Mucosa of rectum (tissue), 2 donors: ENCODE measurements around the gene PLCB2.

Experiments
- H3K27ac ChIP-seq, 2 donors: one replicate each; pipeline ENCODE4 v1.7.0; 2013; ENCODE audit warnings: inconsistent platforms in 2 of 2, low read depth in 2 of 2, low read length in 2 of 2
- H3K27me3 ChIP-seq, 2 donors: one replicate each; pipeline ENCODE4 v1.7.0; 2013; ENCODE audit warnings: low read length in 2 of 2; ENCODE audit not compliant: control insufficient read depth in 2 of 2, insufficient read depth in 2 of 2
- H3K36me3 ChIP-seq, 2 donors: one replicate each; pipeline ENCODE4 v1.7.0; 2013; ENCODE audit warnings: low read length in 2 of 2; ENCODE audit not compliant: control insufficient read depth in 2 of 2, insufficient read depth in 2 of 2
- H3K4me1 ChIP-seq, 2 donors: one replicate each; pipeline ENCODE4 v1.7.0; 2013; ENCODE audit warnings: low read length in 2 of 2, mild to moderate bottlenecking in 1 of 2; ENCODE audit not compliant: control insufficient read depth in 2 of 2, insufficient read depth in 2 of 2
- H3K4me3 ChIP-seq, 2 donors: one replicate each; pipeline ENCODE4 v1.7.0; 2013; ENCODE audit warnings: low read length in 2 of 2
- H3K9ac ChIP-seq, 2 donors: one replicate each; pipeline ENCODE4 v1.7.0; 2013; ENCODE audit warnings: low read length in 2 of 2, low read depth in 1 of 2, mild to moderate bottlenecking in 1 of 2
- H3K9me3 ChIP-seq, 2 donors: one replicate each; pipeline ENCODE4 v1.7.0; 2013; ENCODE audit warnings: low read length in 2 of 2; ENCODE audit not compliant: control insufficient read depth in 2 of 2
- donor health status: healthy.
- donor health status: Normal muscosa, but diverticular disease.

The PLCB2 gene

GRCh38 chr15:40333922-40334492 is 26.3 kb upstream of the PLCB2 start:
- Histone ChIP-seq H3K27me3 (no peaks in the 10 kb centered on the region), H3K4me1 (peaks cover 33 to 38% of the 10 kb centered on the region in 2 donors), H3K4me3 (peak overlapping the region in 1 of 2 donors; percentile 2), H3K36me3 (no peaks in the 10 kb centered on the region), H3K9ac (peak overlapping the region in 1 of 2 donors; percentile 16), H3K9me3 (no peaks in the 10 kb centered on the region), H3K27ac (peak overlapping the region; percentile 48 to 82)

DNA sequence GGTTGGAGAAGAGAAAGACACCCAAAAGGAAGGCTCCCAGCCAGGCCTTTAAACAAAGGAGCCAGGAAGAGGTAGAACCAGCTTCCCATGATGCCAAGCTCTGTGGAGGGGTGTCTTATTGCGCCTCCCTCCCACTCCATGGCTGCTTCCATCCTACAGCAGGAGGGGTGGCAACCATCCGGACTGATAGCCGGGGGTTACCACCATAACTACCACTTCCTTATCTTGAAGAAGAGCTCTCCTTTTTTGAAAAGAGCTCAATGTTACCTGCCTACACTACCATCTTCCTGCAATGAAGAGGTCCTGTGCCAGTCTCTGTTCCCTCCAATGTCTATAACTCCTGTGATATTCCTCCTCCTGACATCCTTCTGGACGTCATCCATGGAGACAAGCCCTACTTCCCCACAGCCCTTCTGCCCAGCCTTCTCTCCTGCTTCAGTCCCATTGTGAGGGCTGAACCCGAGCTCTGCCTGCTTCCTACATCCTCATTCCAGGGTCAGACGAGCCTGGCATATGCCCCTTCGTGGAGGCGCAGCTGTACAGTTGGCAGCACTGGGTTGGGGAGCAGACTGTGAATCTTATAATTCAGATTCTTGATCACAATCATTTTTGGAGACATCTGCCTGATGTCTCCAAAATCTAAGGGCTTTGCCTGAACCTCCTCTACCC is 24.5 kb upstream of the PLCB2 start:
- Histone ChIP-seq H3K36me3 (no peaks in the 10 kb centered on the region), H3K27me3 (no peaks in the 10 kb centered on the region), H3K4me1 (peaks cover 17 to 22% of the 10 kb centered on the region in 2 donors), H3K4me3 (no peak overlapping the region), H3K9me3 (no peaks in the 10 kb centered on the region), H3K9ac (no peak overlapping the region), H3K27ac (peak overlapping the region in 1 of 2 donors; percentile 32)

GRCh38 chr15:40331637-40332036 is 23.9 kb upstream of the PLCB2 start:
- H3K27ac ChIP-seq = peak overlapping the region in 1 of 2 donors; percentile 32

DNA sequence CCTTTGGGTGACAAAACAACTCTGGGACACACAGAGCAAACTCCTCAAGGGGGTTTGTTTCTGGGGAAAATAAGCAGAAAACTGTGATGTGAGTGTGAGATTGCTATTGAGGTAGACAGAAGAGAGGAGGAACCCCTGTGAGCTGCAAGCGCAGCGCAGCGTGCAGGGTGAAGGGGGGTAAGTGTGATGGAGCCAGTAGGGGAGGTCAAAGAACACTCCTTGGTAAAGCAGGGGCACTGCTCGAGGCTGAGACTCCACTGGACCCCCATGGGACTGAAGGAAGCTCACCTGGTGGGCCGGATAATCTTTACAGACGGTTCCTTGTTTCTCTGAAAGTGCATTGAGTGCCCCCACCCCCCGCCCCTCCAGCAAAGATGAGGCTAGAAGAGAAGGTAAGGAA is 23.3 kb upstream of the PLCB2 start:
- H3K4me3 ChIP-seq = no peak overlapping the region
- H3K36me3 ChIP-seq = no peaks in the 10 kb centered on the region
- peak overlapping the region in 1 of 2 donors; percentile 54 for H3K27ac ChIP-seq
- H3K9me3 ChIP-seq = no peaks in the 10 kb centered on the region
- no peak overlapping the region for H3K9ac ChIP-seq
- no peaks in the 10 kb centered on the region for H3K27me3 ChIP-seq
- peaks cover 17 to 23% of the 10 kb centered on the region in 2 donors for H3K4me1 ChIP-seq

More at GRCh38 chr15:40331637-40332036, 23.9 kb upstream of the PLCB2 start:
- H3K36me3 ChIP-seq = no peaks in the 10 kb centered on the region
- H3K9ac ChIP-seq = no peak overlapping the region
- H3K9me3 ChIP-seq = no peaks in the 10 kb centered on the region
- peaks cover 17 to 22% of the 10 kb centered on the region in 2 donors for H3K4me1 ChIP-seq
- H3K4me3 ChIP-seq = no peak overlapping the region
- H3K27me3 ChIP-seq = no peaks in the 10 kb centered on the region

DNA sequence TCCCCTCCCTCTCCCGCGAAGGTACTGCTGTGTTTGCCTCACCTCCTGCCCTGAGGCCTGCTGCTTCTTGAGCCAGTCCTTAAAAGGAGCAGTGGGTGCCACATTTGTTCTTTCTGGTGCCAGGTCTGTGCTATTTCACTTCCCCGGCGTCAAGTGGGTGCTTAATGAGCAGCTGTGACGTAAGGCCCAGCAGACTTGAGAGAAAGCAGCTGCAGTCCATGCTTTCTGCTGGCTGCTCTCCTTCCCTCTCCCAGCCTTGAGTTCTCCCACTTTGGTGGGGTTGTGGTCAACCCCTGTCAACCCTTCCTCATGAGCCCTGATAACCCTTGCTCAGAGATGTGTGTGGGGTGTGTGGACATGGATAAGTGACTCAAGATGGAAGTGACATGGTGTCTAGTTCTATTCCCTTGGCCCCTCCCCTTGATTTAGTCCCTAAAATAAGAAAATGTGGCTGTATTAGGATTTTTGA is 22.7 kb upstream of the PLCB2 start:
- no peaks in the 10 kb centered on the region for H3K9me3 ChIP-seq
- H3K27ac ChIP-seq = peak overlapping the region in 1 of 2 donors; percentile 54
- H3K4me3 ChIP-seq = no peak overlapping the region
- H3K4me1 ChIP-seq = peaks cover 19 to 26% of the 10 kb centered on the region in 2 donors
- no peak overlapping the region for H3K9ac ChIP-seq
- H3K27me3 ChIP-seq = no peaks in the 10 kb centered on the region
- no peaks in the 10 kb centered on the region for H3K36me3 ChIP-seq

GRCh38 chr15:40329804-40330203 is 22.1 kb upstream of the PLCB2 start:
- H3K4me3 ChIP-seq = no peak overlapping the region
- H3K9ac ChIP-seq = no peak overlapping the region

DNA sequence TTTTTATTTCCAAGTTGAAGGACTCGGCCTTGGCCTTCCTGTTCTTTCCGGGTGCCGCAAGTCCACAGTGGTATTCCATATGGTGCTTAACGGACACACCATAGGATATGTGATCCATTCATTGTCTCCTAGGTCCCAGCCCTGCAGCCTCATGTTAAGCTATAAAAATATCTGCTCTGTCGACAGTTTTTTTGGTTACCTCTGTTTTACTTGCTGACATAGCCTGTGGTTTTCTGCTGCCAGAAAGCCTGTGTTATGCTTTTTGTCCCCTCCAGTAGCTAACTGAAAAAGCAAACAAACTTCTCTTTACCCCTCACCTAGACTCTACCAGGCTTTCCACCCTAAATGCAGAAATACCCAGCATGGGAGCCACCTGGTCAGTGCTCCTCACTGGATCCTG is 21.0 kb upstream of the PLCB2 start:
- Histone ChIP-seq H3K27me3 (no peaks in the 10 kb centered on the region), H3K27ac (peak overlapping the region in 1 of 2 donors; percentile 7), H3K36me3 (no peaks in the 10 kb centered on the region), H3K9me3 (no peaks in the 10 kb centered on the region), H3K4me3 (no peak overlapping the region), H3K4me1 (peaks cover 16 to 19% of the 10 kb centered on the region in 2 donors), H3K9ac (no peak overlapping the region)

More at GRCh38 chr15:40329804-40330203, 22.1 kb upstream of the PLCB2 start:
- H3K27ac ChIP-seq = peak overlapping the region in 1 of 2 donors; percentile 54
- H3K4me1 ChIP-seq = peaks cover 25% of the 10 kb centered on the region in 2 donors
- no peaks in the 10 kb centered on the region for H3K27me3 ChIP-seq
- no peaks in the 10 kb centered on the region for H3K36me3 ChIP-seq
- H3K9me3 ChIP-seq = no peaks in the 10 kb centered on the region

GRCh38 chr15:40328176-40328575 is 20.4 kb upstream of the PLCB2 start:
- Histone ChIP-seq H3K4me3 (no peak overlapping the region), H3K27ac (peak overlapping the region in 1 of 2 donors; percentile 7), H3K27me3 (no peaks in the 10 kb centered on the region), H3K4me1 (peaks cover 13 to 16% of the 10 kb centered on the region in 2 donors), H3K9me3 (no peaks in the 10 kb centered on the region), H3K36me3 (no peaks in the 10 kb centered on the region), H3K9ac (no peak overlapping the region)

- Histone ChIP-seq H3K9ac (no peak overlapping the region), H3K4me3 (no peak overlapping the region), H3K9me3 (no peaks in the 10 kb centered on the region), H3K27ac (no peak overlapping the region), H3K4me1 (peaks cover 20 to 22% of the 10 kb centered on the region in 2 donors), H3K36me3 (no peaks in the 10 kb centered on the region), H3K27me3 (no peaks in the 10 kb centered on the region)
Observed at GRCh38 chr15:40327457-40327856, 19.7 kb upstream of the PLCB2 start.

DNA sequence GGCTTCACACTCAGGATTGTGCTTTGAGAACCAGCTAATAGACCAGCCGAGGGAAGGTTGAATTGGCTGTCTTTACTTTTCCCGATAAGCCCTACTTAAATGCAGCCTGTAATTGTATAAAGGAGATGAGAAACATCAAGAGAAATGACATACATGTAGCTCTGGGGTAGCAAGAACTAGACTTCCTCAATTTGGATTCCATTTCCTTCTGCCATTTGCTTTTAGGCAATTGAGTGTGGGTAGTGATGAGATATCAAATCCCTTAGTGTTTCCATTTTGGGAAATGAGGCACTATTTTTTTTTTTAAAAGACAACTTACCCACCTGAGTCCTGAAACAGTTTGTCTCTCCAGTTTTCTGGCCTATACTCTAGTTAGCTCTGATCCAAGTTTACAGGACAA is 18.0 kb upstream of the PLCB2 start:
- Histone ChIP-seq H3K4me1 (peaks cover 17 to 22% of the 10 kb centered on the region in 2 donors), H3K27me3 (no peaks in the 10 kb centered on the region), H3K9ac (no peak overlapping the region), H3K4me3 (peak overlapping the region in 1 of 2 donors; percentile 70), H3K27ac (peak overlapping the region in 1 of 2 donors; percentile 14), H3K9me3 (no peaks in the 10 kb centered on the region), H3K36me3 (no peaks in the 10 kb centered on the region)
